Amniotic stem cell (primary cell): ENCODE measurements around the gene DIMT1.

Source experiments
- DNase-seq: peaks from one replicate; lab custom pipeline; 2025; lab: John Stamatoyannopoulos, UW

The DIMT1 gene

GRCh38 chr5:62403411-62404250 lies at the start of gene DIMT1:
DIMT1 (minus strand) TSS chr5:62403905; CDS start chr5:62403772, 133 bp downstream.
- peak; percentile 97 for DNase-seq

DNA sequence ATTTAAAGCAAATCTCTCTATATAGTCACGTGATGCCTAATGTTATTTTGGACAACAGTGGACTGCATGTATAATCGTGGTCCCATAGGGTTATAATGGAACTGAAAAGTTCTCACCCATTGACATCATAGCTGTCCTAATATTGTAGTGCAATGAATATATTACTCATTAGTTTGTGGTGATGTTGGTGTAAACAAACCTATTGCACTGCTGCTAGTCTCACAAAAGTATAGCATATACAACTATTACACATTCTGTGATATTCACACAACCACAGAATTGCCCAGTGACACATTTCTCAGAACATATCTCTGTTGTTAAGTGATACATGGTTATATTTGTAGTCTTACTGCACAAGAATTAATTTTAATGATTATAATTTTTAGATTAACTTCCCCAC lies 46.6 kb upstream of the DIMT1 start:
- DNase-seq: no peak

DNA sequence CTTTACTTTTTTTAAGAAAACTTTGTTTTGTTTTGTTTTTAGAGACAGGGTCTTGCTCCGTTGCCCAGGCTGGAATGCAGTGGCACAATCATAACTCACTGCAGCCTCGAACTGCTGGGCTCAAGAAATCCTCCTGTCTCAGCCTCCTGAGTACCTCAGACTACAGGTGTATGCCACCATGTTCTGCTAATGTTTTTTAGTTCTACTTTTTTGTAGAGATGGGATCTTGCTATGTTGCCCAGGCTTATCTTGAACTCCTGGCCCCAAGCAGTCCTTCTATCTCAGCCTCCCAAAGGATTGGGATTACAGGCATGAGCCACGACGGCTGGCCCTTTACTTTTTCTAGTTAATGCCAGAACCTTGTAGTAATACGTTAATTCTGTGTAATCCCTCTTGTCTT lies 44.8 kb upstream of the DIMT1 start:
- no peak for DNase-seq

DNA sequence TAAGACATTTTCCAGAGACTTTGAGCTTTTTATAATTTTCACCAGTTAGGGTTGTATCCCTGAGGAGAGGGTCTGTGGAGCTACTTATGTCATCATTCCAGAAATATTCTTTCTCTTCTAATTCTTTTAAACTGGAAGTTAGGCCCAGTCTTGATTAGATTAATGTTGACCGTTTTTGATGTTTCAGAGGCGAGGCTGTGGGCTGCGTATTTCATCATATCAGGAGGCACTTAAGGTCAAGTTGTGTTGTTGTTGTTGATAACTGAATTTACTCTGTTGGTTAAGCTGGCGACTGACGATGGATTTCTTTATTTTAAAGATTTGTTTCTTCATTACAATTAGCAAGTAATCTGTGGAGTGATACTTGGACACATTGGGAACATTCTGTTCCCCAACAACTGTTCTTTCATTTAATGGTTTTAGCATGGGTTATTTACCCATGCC lies 28.9 kb upstream of the DIMT1 start:
- DNase-seq: no peak

- no peak for DNase-seq
Measured at GRCh38 chr5:62431735-62432620, 28.3 kb upstream of the DIMT1 start.

DNA sequence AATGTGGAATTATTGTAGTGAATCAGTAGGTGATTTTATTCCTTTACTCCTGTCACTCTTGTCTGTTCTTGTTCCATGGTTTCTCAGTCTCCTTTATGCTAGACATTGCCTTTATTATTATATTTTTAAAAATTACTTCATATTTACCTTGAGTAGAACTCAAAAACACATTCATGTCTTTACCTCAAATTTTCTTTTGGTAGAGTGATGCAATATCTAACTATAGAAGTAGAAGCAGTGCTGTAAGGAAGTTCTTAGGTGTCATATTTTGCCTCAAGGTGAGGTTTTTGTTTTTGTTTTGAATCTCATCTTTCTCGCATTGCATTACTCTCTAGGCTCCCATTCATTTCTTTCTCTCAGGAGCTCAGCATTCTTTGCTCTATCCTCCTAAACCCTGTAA lies 21.1 kb upstream of the DIMT1 start:
- DNase-seq: no peak

GRCh38 chr5:62421414-62421813 lies 17.7 kb upstream of the DIMT1 start:
- DNase-seq: no peak

- DNase-seq: no peak
Measured at GRCh38 chr5:62419609-62420008, 15.9 kb upstream of the DIMT1 start.

GRCh38 chr5:62418462-62419076 lies 14.9 kb upstream of the DIMT1 start:
- DNase-seq: no peak

GRCh38 chr5:62413711-62414110 lies 10.0 kb upstream of the DIMT1 start:
- DNase-seq: no peak

GRCh38 chr5:62412549-62413329 lies 9.0 kb upstream of the DIMT1 start, which contains the start of gene IPO11:
IPO11 (plus strand) TSS chr5:62412763; CDS start chr5:62437280, 24,517 bp downstream.
- DNase-seq: peak; percentile 99

GRCh38 chr5:62395210-62395950 lies 8.3 kb downstream of the DIMT1 start:
- peak; percentile 2 for DNase-seq

DNA sequence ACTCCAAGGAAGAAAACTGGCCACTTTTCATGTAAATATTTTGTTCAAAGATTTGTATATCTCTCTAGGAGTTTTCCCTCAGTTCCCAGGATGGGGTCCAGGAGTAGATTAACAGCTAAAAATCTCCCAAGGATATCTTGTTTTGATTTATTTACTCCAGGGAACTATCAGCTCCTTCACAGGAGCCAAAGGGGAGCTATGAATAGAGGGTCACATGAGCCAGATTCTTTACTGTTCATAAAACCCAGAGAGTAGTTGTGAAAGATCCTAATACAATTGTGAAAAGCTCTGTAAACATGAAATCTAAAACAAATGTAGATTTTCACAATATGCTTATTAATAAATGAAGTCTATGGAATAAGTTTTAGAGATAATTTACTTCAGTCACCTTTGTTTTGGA lies 16.9 kb downstream of the DIMT1 start:
- no peak for DNase-seq

DNA sequence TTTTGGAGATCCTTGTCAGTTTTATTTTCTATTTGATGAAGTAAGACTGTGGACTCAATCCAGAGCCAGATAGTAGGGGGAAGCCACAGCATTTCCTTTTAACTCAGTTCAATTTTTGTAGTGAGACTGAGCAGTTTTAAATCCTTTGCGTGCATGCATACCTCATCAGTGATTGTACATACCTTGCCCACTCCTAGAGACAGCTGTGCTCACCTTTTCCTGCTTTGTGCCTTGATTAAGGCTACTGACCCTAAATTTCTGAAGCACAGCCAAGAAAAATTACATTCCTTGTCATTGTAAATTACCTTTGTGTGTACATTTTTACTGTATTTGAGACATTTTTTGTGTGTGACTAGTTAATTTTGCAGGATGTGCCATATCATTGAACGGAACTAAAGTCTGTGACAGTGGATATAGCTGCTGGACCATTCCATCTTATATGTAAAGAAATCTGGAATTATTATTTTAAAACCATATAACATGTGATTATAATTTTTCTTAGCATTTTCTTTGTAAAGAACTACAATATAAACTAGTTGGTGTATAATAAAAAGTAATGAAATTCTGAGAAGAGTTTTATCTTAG lies 17.8 kb downstream of the DIMT1 start:
- no peak for DNase-seq

DNA sequence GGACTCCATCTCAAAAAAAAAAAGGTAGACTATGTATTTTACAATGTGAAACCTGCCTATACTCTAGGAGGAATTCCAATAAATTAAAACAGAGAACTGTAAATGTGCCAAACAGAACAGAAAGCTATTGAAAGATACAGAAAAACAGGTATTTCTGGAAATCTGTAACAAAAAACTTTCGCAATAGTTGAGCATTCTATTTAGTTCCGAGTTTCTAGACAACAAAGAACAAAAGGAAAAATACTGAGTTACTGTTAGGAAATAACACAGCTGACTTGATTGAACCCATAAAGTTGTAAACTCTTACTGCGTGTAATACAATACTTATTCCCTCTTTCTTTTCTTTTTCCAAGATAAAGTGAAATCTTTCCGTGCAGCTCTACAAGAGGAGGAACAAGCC lies 18.6 kb downstream of the DIMT1 start:
- no peak for DNase-seq

GRCh38 chr5:62376064-62376463 lies 27.6 kb downstream of the DIMT1 start:
- no peak for DNase-seq

DNA sequence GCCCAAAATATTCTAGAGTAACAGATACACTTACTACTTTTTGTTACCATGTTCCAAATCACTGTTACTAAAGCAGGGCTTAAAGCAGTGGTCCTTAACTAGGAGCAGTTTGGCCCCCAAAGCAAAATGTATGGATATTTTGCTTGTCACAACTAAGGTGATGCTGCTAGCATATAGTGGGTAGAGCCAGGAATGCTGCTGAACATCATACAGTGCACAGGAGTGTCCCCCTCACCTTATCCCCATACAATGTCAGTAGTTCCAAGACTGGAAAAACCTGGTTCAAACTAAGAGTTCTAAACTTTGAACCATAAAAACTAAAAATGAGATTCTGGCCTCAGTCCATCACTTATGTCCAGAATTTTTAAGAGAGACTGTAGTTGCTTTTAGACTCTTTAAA lies 28.1 kb downstream of the DIMT1 start:
- no peak for DNase-seq

- no peak for DNase-seq
Measured at GRCh38 chr5:62374090-62374489, 29.6 kb downstream of the DIMT1 start.

DNA sequence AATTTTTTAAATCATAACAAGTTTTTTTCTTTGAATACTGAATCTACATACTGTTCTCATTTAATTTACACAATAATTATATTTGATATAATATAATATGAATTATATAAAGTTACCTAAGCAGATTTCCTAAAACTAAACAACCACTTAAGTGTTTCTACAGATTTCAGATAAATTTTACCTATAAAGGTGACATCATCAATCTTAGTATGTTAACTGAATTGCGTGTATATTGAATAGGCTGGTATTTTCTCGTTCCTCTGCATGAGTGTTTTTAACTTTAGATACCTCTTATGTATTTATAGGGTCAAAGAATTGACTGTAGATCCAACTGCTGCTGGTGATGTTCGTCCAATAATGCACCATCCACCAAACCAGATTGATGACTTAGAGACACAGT lies 30.3 kb downstream of the DIMT1 start:
- no peak for DNase-seq

- DNase-seq: no peak
Measured at GRCh38 chr5:62372600-62372999, 31.1 kb downstream of the DIMT1 start.

DNA sequence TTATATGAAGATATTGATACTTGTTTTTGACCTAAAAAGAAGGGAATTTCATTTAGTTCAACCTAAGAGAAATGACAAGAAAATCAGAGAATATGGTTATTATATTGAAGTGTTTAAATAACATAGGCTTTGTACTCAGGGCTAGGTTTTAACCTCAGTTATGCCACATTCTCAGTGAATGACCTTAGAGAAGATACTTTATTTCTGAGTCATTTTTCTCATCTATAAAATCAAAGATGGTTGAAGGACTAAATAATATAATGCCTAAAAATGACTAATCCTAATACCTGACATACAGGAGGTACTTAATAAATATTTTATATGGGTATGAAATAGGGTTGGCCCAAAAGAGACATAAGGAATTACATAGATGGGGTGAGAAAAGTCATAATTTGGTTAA lies 32.3 kb downstream of the DIMT1 start:
- no peak for DNase-seq
